HepG2 (cell line): ENCODE measurements around the gene AP4S1. TPM values are rescaled to one million over a fixed set of nuclear protein-coding genes. Genes with fewer than 3 reads are reported as not detected.
A peak's percentile ranks its signal among the peaks of the same experiment; 100 is the strongest.

Source experiments
- ESRRA ChIP-seq: sonication (generic); formaldehyde crosslinking; IDR thresholded peaks from 2 replicates; pipeline ENCODE4 v1.5.1; 2020; ENCODE audit warnings: mild to moderate bottlenecking, low read depth, missing genetic modification reagents
- GTF2F1 ChIP-seq: fragments of 150-350 bp; IDR thresholded peaks from 2 replicates; pipeline ENCODE4 v1.6.1; 2014; ENCODE audit warnings: low read length
- IKZF4 ChIP-seq: sonication (generic); formaldehyde crosslinking; IDR thresholded peaks from 2 replicates; pipeline ENCODE4 v1.5.1; 2020; ENCODE audit warnings: borderline replicate concordance, mild to moderate bottlenecking, low read depth, missing genetic modification reagents; ENCODE audit errors: not compliant biosample characterization
- MAF1 ChIP-seq: sonication (generic); formaldehyde crosslinking; IDR thresholded peaks from 2 replicates; pipeline ENCODE4 v1.5.0; 2020; ENCODE audit warnings: missing genetic modification reagents, borderline replicate concordance
- MXI1 ChIP-seq: IDR thresholded peaks from 3 replicates; pipeline ENCODE4 v1.6.1; 2012; ENCODE audit warnings: low read depth, low read length, inconsistent platforms, borderline replicate concordance
- PRPF4 ChIP-seq: fragments of 200-400 bp; formaldehyde crosslinking; IDR thresholded peaks from 2 replicates; pipeline ENCODE4 v1.6.1; 2016; ENCODE audit warnings: low read length, low read depth; ENCODE audit not compliant: poor library complexity, severe bottlenecking
- RFXAP ChIP-seq: sonication (generic); formaldehyde crosslinking; IDR thresholded peaks from 2 replicates; pipeline ENCODE4 v1.4.0; 2020; ENCODE audit warnings: missing genetic modification reagents, borderline replicate concordance
- RORA ChIP-seq: sonication (generic); formaldehyde crosslinking; IDR thresholded peaks from 2 replicates; pipeline ENCODE4 v1.5.0; 2020; ENCODE audit warnings: mild to moderate bottlenecking, missing genetic modification reagents, moderate library complexity
- SNAPC2 ChIP-seq: sonication (generic); formaldehyde crosslinking; IDR thresholded peaks from 2 replicates; pipeline ENCODE4 v1.8.1; 2022; ENCODE audit warnings: mild to moderate bottlenecking, missing genetic modification reagents
- SPEN ChIP-seq: sonication (generic); formaldehyde crosslinking; IDR thresholded peaks from 2 replicates; pipeline ENCODE4 v1.5.1; 2020; ENCODE audit warnings: low read depth, mild to moderate bottlenecking, missing genetic modification reagents
- ZBTB7B ChIP-seq: sonication (generic); formaldehyde crosslinking; IDR thresholded peaks from 2 replicates; pipeline ENCODE4 v1.4.0; 2020; ENCODE audit warnings: missing genetic modification reagents
- ZNF12 ChIP-seq: sonication (generic); formaldehyde crosslinking; IDR thresholded peaks from 2 replicates; pipeline ENCODE4 v1.5.0; 2020; ENCODE audit warnings: missing genetic modification reagents
- ZNF207 ChIP-seq: fragments of 450-650 bp; IDR thresholded peaks from 2 replicates; pipeline ENCODE4 v1.6.1; 2016; ENCODE audit warnings: antibody characterized with exemption, borderline replicate concordance
- ZNF557 ChIP-seq: sonication (generic); formaldehyde crosslinking; IDR thresholded peaks from 2 replicates; pipeline ENCODE4 v1.4.0; 2020; ENCODE audit warnings: missing genetic modification reagents
- ZNF878 ChIP-seq: sonication (generic); formaldehyde crosslinking; IDR thresholded peaks from 2 replicates; pipeline ENCODE4 v1.8.1; 2023; ENCODE audit warnings: mild to moderate bottlenecking, missing genetic modification reagents, moderate library complexity
- polyA plus RNA-seq, 8 experiments: library from polyadenylated mRNA; depleted of rRNA in 3 of 8; stranded (reverse) in 7 of 8; unstranded in 1 of 8; fragments of >200 nt; fragmentation: Illumina TruSeq in 4 of 8; extraction: Trizol in 4 of 8; gene quantifications; 2 replicates each; pipeline versions ENCODE4 v1.2.1 to v1.2.3, GENCODE V29; 2011 to 2016; ENCODE audit warnings: low read depth in 4 of 8, missing spikeins in 1 of 8, mixed read lengths in 1 of 8; ENCODE audit not compliant: insufficient read depth in 1 of 8
- total RNA-seq, 5 experiments: library from RNA; depleted of rRNA; stranded (reverse); fragments of >200 nt; fragmentation: Illumina TruSeq; extraction: Trizol; gene quantifications; 2 replicates each; pipeline ENCODE4 v1.2.3, GENCODE V29; 2016; ENCODE audit warnings: low read depth in 1 of 5
- TF ChIP-seq, protein P1 (sequence below): sonication (generic); formaldehyde crosslinking; IDR thresholded peaks from 2 replicates; pipeline ENCODE4 v1.4.0; 2020; ENCODE audit warnings: missing genetic modification reagents, mild to moderate bottlenecking, borderline replicate concordance
- TF ChIP-seq, protein P2 (sequence below): sonication (generic); formaldehyde crosslinking; IDR thresholded peaks from 2 replicates; pipeline ENCODE4 v1.4.0; 2020; ENCODE audit warnings: missing genetic modification reagents
- TF ChIP-seq, protein P3 (sequence below): sonication (generic); formaldehyde crosslinking; IDR thresholded peaks from 2 replicates; pipeline ENCODE4; 2020; ENCODE audit warnings: missing genetic modification reagents, mild to moderate bottlenecking, borderline replicate concordance
- TF ChIP-seq, protein P4 (sequence below): fragments of 450-650 bp; IDR thresholded peaks from 2 replicates; pipeline ENCODE4 v1.6.1; 2017

The AP4S1 gene
- total and polyA plus RNA-seq, 2 of the 13 experiments (the other 11 are each of a cell fraction or from before 2014, with no cell fraction given): 3.9 to 21.1 TPM

DNA sequence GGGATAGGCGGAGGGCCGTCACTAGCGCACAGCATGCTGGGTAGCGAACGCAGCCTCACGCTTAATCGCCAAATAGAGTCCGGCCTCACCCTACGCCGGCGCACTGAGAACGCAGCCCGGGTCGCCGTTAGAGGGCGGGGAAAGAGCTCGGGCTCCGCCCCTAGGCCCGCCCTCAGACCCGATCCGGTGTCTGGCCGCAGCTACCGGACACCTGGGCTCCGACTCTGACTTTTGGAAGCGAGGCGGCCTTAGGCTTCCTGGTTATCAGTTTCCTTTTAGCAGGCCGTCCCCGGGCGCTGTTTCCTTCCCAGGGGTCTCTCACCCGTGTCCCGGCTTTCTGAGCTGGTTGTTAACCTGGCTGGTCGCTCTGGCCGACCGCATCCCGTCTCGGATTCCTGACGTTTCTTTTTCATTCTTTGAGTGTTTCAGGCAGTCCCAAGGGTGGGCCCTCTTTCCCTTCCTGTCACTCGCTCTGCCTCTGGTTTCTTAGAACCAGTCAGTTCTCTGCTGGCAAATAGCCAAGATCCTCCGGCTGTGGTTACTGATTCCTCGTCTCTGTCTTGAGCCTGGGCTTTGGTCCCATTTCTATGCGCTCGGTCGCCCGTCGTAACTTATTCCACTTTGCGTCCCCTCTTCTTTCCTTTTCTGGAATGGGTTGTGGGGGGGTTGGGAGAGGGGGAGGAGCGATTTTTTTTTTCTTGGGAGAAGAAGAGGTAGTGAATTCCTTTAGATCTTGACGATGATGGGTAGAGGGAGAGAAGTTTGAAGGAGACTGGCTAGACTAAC, 1.2 kb downstream of the AP4S1 start (continued):
- TF ChIP-seq MXI1 (peak; percentile 63; the same call in 2 of the 3 replicates), PRPF4 (peak; percentile 93), RORA (CRISPR knock-in tag) (no peak), ZNF12 (CRISPR knock-in tag) (peak; percentile 83; the same call in 1 of the 2 replicates), ZNF878 (CRISPR knock-in tag) (no peak; the same call in 1 of the 2 replicates), ZNF207 (no peak), RFXAP (CRISPR knock-in tag) (no peak; the same call in 1 of the 2 replicates), IKZF4 (peak; percentile 61), MAF1 (CRISPR knock-in tag) (no peak), SNAPC2 (CRISPR knock-in tag) (peak; percentile 53; the same call in 1 of the 2 replicates), ZBTB7B (CRISPR knock-in tag) (peak; percentile 77; the same call in 1 of the 2 replicates), SPEN (peak; percentile 23; the same call in 1 of the 2 replicates), ZNF557 (CRISPR knock-in tag) (peak; percentile 90; the same call in 1 of the 2 replicates), ESRRA (CRISPR knock-in tag) (no peak; the same call in 1 of the 2 replicates), GTF2F1 (no peak; the same call in 1 of the 2 replicates)
- TF ChIP-seq, protein P1, sequence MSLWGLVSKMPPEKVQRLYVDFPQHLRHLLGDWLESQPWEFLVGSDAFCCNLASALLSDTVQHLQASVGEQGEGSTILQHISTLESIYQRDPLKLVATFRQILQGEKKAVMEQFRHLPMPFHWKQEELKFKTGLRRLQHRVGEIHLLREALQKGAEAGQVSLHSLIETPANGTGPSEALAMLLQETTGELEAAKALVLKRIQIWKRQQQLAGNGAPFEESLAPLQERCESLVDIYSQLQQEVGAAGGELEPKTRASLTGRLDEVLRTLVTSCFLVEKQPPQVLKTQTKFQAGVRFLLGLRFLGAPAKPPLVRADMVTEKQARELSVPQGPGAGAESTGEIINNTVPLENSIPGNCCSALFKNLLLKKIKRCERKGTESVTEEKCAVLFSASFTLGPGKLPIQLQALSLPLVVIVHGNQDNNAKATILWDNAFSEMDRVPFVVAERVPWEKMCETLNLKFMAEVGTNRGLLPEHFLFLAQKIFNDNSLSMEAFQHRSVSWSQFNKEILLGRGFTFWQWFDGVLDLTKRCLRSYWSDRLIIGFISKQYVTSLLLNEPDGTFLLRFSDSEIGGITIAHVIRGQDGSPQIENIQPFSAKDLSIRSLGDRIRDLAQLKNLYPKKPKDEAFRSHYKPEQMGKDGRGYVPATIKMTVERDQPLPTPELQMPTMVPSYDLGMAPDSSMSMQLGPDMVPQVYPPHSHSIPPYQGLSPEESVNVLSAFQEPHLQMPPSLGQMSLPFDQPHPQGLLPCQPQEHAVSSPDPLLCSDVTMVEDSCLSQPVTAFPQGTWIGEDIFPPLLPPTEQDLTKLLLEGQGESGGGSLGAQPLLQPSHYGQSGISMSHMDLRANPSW (CRISPR knock-in tag): peak; percentile 92; the same call in 1 of the 2 replicates
- TF ChIP-seq, protein P2, sequence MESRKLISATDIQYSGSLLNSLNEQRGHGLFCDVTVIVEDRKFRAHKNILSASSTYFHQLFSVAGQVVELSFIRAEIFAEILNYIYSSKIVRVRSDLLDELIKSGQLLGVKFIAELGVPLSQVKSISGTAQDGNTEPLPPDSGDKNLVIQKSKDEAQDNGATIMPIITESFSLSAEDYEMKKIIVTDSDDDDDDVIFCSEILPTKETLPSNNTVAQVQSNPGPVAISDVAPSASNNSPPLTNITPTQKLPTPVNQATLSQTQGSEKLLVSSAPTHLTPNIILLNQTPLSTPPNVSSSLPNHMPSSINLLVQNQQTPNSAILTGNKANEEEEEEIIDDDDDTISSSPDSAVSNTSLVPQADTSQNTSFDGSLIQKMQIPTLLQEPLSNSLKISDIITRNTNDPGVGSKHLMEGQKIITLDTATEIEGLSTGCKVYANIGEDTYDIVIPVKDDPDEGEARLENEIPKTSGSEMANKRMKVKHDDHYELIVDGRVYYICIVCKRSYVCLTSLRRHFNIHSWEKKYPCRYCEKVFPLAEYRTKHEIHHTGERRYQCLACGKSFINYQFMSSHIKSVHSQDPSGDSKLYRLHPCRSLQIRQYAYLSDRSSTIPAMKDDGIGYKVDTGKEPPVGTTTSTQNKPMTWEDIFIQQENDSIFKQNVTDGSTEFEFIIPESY (CRISPR knock-in tag): 0 out of 2 replicates have a peak, but pooled peaks have one; percentile 20
- TF ChIP-seq, protein P3, sequence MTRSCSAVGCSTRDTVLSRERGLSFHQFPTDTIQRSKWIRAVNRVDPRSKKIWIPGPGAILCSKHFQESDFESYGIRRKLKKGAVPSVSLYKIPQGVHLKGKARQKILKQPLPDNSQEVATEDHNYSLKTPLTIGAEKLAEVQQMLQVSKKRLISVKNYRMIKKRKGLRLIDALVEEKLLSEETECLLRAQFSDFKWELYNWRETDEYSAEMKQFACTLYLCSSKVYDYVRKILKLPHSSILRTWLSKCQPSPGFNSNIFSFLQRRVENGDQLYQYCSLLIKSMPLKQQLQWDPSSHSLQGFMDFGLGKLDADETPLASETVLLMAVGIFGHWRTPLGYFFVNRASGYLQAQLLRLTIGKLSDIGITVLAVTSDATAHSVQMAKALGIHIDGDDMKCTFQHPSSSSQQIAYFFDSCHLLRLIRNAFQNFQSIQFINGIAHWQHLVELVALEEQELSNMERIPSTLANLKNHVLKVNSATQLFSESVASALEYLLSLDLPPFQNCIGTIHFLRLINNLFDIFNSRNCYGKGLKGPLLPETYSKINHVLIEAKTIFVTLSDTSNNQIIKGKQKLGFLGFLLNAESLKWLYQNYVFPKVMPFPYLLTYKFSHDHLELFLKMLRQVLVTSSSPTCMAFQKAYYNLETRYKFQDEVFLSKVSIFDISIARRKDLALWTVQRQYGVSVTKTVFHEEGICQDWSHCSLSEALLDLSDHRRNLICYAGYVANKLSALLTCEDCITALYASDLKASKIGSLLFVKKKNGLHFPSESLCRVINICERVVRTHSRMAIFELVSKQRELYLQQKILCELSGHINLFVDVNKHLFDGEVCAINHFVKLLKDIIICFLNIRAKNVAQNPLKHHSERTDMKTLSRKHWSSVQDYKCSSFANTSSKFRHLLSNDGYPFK: peak; percentile 72; the same call in 1 of the 2 replicates
- TF ChIP-seq, protein P4, sequence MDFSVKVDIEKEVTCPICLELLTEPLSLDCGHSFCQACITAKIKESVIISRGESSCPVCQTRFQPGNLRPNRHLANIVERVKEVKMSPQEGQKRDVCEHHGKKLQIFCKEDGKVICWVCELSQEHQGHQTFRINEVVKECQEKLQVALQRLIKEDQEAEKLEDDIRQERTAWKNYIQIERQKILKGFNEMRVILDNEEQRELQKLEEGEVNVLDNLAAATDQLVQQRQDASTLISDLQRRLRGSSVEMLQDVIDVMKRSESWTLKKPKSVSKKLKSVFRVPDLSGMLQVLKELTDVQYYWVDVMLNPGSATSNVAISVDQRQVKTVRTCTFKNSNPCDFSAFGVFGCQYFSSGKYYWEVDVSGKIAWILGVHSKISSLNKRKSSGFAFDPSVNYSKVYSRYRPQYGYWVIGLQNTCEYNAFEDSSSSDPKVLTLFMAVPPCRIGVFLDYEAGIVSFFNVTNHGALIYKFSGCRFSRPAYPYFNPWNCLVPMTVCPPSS: no peak
